Measurements from ENCODE around the gene MEA1. TPM values are rescaled to one million over a fixed set of nuclear protein-coding genes. Genes with fewer than 3 reads are reported as not detected.
A peak's percentile ranks its signal among the peaks of the same experiment; 100 is the strongest.

MEA1 gene
- total RNA-seq = 100 to 1,000 TPM in 1 of 2 donors, 10 to 100 TPM in 1; 31.5 to 106 TPM
- 100 to 1,000 TPM; 105 to 109 TPM for polyA plus RNA-seq (ENCODE audit: insufficient read length in 2 of 2)
- long read RNA-seq, donor 1, transcript MEA1-201 (4 exons, 1,089 nt) = minor isoform, 11 of 223 reads
- long read RNA-seq, donor 1, transcript MEA1-204 (4 exons, 1,004 nt) = major isoform, 36 of 223 reads
- long read RNA-seq, donor 1, transcript MEA1-202 (3 exons, 2,152 nt) = minor isoform, 29 of 223 reads
- long read RNA-seq, donor 1, partial matches to known transcripts = 93 of 223 reads
- long read RNA-seq, donor 1, other reads (novel, unspliced or antisense) = 54 of 223 reads
- long read RNA-seq, donor 2, transcript MEA1-202 (3 exons, 2,152 nt) = minor isoform, 10 of 37 reads
- long read RNA-seq, donor 2, transcript MEA1-204 (4 exons, 1,004 nt) = major isoform, 17 of 37 reads
- long read RNA-seq, donor 2, partial matches to known transcripts = 7 of 37 reads
- long read RNA-seq, donor 2, other reads (novel, unspliced or antisense) = 0 of 37 reads
- long read RNA-seq, donor 3, transcript MEA1-202 (3 exons, 2,152 nt) = major isoform, 14 of 149 reads
- long read RNA-seq, donor 3, transcript MEA1-201 (4 exons, 1,089 nt) = minor isoform, 5 of 149 reads
- long read RNA-seq, donor 3, transcript MEA1-204 (4 exons, 1,004 nt) = minor isoform, 10 of 149 reads
- long read RNA-seq, donor 3, partial matches to known transcripts = 107 of 149 reads
- long read RNA-seq, donor 3, other reads (novel, unspliced or antisense) = 13 of 149 reads
- long read RNA-seq, donor 4, transcript MEA1-204 (4 exons, 1,004 nt) = minor isoform, 44 of 323 reads
- long read RNA-seq, donor 4, transcript MEA1-202 (3 exons, 2,152 nt) = major isoform, 64 of 323 reads
- long read RNA-seq, donor 4, partial matches to known transcripts = 160 of 323 reads
- long read RNA-seq, donor 4, other reads (novel, unspliced or antisense) = 53 of 323 reads

GRCh38 chr6:43013843-43014433 lies at the start of gene MEA1, which contains the start of gene KLHDC3:
MEA1 (minus strand) TSS chr6:43013946; CDS start chr6:43013813, 133 bp downstream.
KLHDC3 (plus strand) TSS chr6:43014249; CDS start chr6:43017193, 2,944 bp downstream.
- peak within 1 kb of the TSS; percentile 76 for H3K4me3 ChIP-seq (ENCODE audit: low read depth, low read length)
- no peaks in the 10 kb centered on the region for H3K27me3 ChIP-seq (ENCODE audit: control insufficient read depth, insufficient read depth, low read length)
- peak; percentile 97 to 100 (median 99) for DNase-seq (ENCODE audit: low read depth in 4 of 6, low spot score in 6 of 6)
- H3K4me1 ChIP-seq (ENCODE audit: control insufficient read depth, insufficient read depth, low read length) = peaks cover 51% of the 10 kb centered on the region
- peak within 1 kb of the TSS; percentile 81 for H3K27ac ChIP-seq (ENCODE audit: low read depth, low read length)
- no peaks in the 10 kb centered on the region for H3K9me3 ChIP-seq (ENCODE audit: control insufficient read depth, insufficient read depth, low read length)
- under 1% methylated on average over 51 of the region's 51 CpGs for WGBS (ENCODE audit: insufficient coverage)
- peaks cover 60% of the 10 kb centered on the region for H3K36me3 ChIP-seq (ENCODE audit: control insufficient read depth, insufficient read depth, low read length)

- Histone ChIP-seq H3K4me1 (ENCODE audit: control insufficient read depth, insufficient read depth, low read length) (peaks cover 12% of the 10 kb centered on the region), H3K27ac (ENCODE audit: low read depth, low read length) (no peak overlapping the region), H3K27me3 (ENCODE audit: control insufficient read depth, insufficient read depth, low read length) (no peaks in the 10 kb centered on the region), H3K4me3 (ENCODE audit: low read depth, low read length) (no peak overlapping the region), H3K36me3 (ENCODE audit: control insufficient read depth, insufficient read depth, low read length) (peaks cover 57% of the 10 kb centered on the region), H3K9me3 (ENCODE audit: control insufficient read depth, insufficient read depth, low read length) (no peaks in the 10 kb centered on the region)
- DNase-seq (ENCODE audit: low read depth in 4 of 6, low spot score in 6 of 6) = no peak
- whole genome bisulfite sequencing (ENCODE audit: insufficient coverage) = 96% methylated on average over 8 of the region's 12 CpGs
Observed at GRCh38 chr6:43062818-43063217, 49.1 kb upstream of the MEA1 start.

GRCh38 chr6:43061861-43062260 lies 48.1 kb upstream of the MEA1 start:
- no peak overlapping the region for H3K27ac ChIP-seq (ENCODE audit: low read depth, low read length)
- H3K27me3 ChIP-seq (ENCODE audit: control insufficient read depth, insufficient read depth, low read length) = no peaks in the 10 kb centered on the region
- peaks cover 64% of the 10 kb centered on the region for H3K36me3 ChIP-seq (ENCODE audit: control insufficient read depth, insufficient read depth, low read length)
- peaks cover 12% of the 10 kb centered on the region for H3K4me1 ChIP-seq (ENCODE audit: control insufficient read depth, insufficient read depth, low read length)
- no peak overlapping the region for H3K4me3 ChIP-seq (ENCODE audit: low read depth, low read length)
- no peaks in the 10 kb centered on the region for H3K9me3 ChIP-seq (ENCODE audit: control insufficient read depth, insufficient read depth, low read length)
- DNase-seq (ENCODE audit: low read depth in 4 of 6, low spot score in 6 of 6) = no peak
- WGBS (ENCODE audit: insufficient coverage) = 92% methylated on average over 2 of the region's 2 CpGs

- H3K9me3 ChIP-seq (ENCODE audit: control insufficient read depth, insufficient read depth, low read length) = no peaks in the 10 kb centered on the region
- no peak for DNase-seq (ENCODE audit: low read depth in 4 of 6, low spot score in 6 of 6)
- peaks cover 61% of the 10 kb centered on the region for H3K36me3 ChIP-seq (ENCODE audit: control insufficient read depth, insufficient read depth, low read length)
- no peak overlapping the region for H3K4me3 ChIP-seq (ENCODE audit: low read depth, low read length)
- peaks cover 12% of the 10 kb centered on the region for H3K4me1 ChIP-seq (ENCODE audit: control insufficient read depth, insufficient read depth, low read length)
- H3K27ac ChIP-seq (ENCODE audit: low read depth, low read length) = no peak overlapping the region
- H3K27me3 ChIP-seq (ENCODE audit: control insufficient read depth, insufficient read depth, low read length) = no peaks in the 10 kb centered on the region
- WGBS (ENCODE audit: insufficient coverage) = 92% methylated on average over 12 of the region's 12 CpGs
Observed at GRCh38 chr6:43060755-43061633, 47.2 kb upstream of the MEA1 start.

GRCh38 chr6:43060034-43060754 lies 46.4 kb upstream of the MEA1 start:
- Histone ChIP-seq H3K4me1 (ENCODE audit: control insufficient read depth, insufficient read depth, low read length) (peaks cover 12% of the 10 kb centered on the region), H3K4me3 (ENCODE audit: low read depth, low read length) (peak overlapping the region; percentile 99), H3K9me3 (ENCODE audit: control insufficient read depth, insufficient read depth, low read length) (no peaks in the 10 kb centered on the region), H3K27me3 (ENCODE audit: control insufficient read depth, insufficient read depth, low read length) (no peaks in the 10 kb centered on the region), H3K36me3 (ENCODE audit: control insufficient read depth, insufficient read depth, low read length) (peaks cover 61% of the 10 kb centered on the region), H3K27ac (ENCODE audit: low read depth, low read length) (peak overlapping the region; percentile 89)
- WGBS (ENCODE audit: insufficient coverage) = 10% methylated on average over 12 of the region's 15 CpGs
- no peak for DNase-seq (ENCODE audit: low read depth in 4 of 6, low spot score in 6 of 6)

- no peaks in the 10 kb centered on the region for H3K9me3 ChIP-seq (ENCODE audit: control insufficient read depth, insufficient read depth, low read length)
- 0% methylated on average over 64 of the region's 64 CpGs for WGBS (ENCODE audit: insufficient coverage)
- H3K4me3 ChIP-seq (ENCODE audit: low read depth, low read length) = peak within 1 kb of the TSS; percentile 99
- H3K4me1 ChIP-seq (ENCODE audit: control insufficient read depth, insufficient read depth, low read length) = peaks cover 18% of the 10 kb centered on the region
- no peaks in the 10 kb centered on the region for H3K27me3 ChIP-seq (ENCODE audit: control insufficient read depth, insufficient read depth, low read length)
- H3K27ac ChIP-seq (ENCODE audit: low read depth, low read length) = peak within 1 kb of the TSS; percentile 89
- peak; percentile 96 to 100 (median 98) for DNase-seq (ENCODE audit: low read depth in 4 of 6, low spot score in 6 of 6)
- H3K36me3 ChIP-seq (ENCODE audit: control insufficient read depth, insufficient read depth, low read length) = peaks cover 57% of the 10 kb centered on the region
Observed at GRCh38 chr6:43059168-43060033, 45.7 kb upstream of the MEA1 start, which contains the start of the genes KLC4 and MRPL2. KLC4 (plus strand) TSS chr6:43059631; CDS start chr6:43061336, 1,705 bp downstream. MRPL2 (minus strand) TSS chr6:43059434; CDS start chr6:43059381, 53 bp downstream.

GRCh38 chr6:43058531-43058930 lies 44.8 kb upstream of the MEA1 start:
- Histone ChIP-seq H3K36me3 (ENCODE audit: control insufficient read depth, insufficient read depth, low read length) (peaks cover 48% of the 10 kb centered on the region), H3K4me1 (ENCODE audit: control insufficient read depth, insufficient read depth, low read length) (peaks cover 24% of the 10 kb centered on the region), H3K27me3 (ENCODE audit: control insufficient read depth, insufficient read depth, low read length) (no peaks in the 10 kb centered on the region), H3K4me3 (ENCODE audit: low read depth, low read length) (peak overlapping the region; percentile 99), H3K9me3 (ENCODE audit: control insufficient read depth, insufficient read depth, low read length) (no peaks in the 10 kb centered on the region), H3K27ac (ENCODE audit: low read depth, low read length) (no peak overlapping the region)
- DNase-seq (ENCODE audit: low read depth in 4 of 6, low spot score in 6 of 6) = no peak
- no CpG with 5 or more reads among the region's 1 CpG for WGBS (ENCODE audit: insufficient coverage)

Measured in spinal cord (tissue), 10 donors.